ENCODE measurements around the gene CNR1.

- TF ChIP-seq EZH2 (IDR thresholded peaks at IDR 0.05; ENCODE audit: insufficient read depth, low read length), result no peak
- TF ChIP-seq, protein P1, sequence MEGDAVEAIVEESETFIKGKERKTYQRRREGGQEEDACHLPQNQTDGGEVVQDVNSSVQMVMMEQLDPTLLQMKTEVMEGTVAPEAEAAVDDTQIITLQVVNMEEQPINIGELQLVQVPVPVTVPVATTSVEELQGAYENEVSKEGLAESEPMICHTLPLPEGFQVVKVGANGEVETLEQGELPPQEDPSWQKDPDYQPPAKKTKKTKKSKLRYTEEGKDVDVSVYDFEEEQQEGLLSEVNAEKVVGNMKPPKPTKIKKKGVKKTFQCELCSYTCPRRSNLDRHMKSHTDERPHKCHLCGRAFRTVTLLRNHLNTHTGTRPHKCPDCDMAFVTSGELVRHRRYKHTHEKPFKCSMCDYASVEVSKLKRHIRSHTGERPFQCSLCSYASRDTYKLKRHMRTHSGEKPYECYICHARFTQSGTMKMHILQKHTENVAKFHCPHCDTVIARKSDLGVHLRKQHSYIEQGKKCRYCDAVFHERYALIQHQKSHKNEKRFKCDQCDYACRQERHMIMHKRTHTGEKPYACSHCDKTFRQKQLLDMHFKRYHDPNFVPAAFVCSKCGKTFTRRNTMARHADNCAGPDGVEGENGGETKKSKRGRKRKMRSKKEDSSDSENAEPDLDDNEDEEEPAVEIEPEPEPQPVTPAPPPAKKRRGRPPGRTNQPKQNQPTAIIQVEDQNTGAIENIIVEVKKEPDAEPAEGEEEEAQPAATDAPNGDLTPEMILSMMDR (IDR thresholded peaks at IDR 0.05; ENCODE audit: insufficient read depth, low read depth, low read length), result no peak
Measured at GRCh38 chr6:88133718-88134117, 32.4 kb downstream of the CNR1 start.
